MM.1S (cell line): Measurements from ENCODE around the gene CTNNA1.

Experiments
- CTCF ChIP-seq: fragments of 300-600 bp; sonication (generic); IDR thresholded peaks from 2 replicates; pipeline ENCODE4 v1.5.1; 2016; ENCODE audit warnings: antibody characterized with exemption, low read length, mixed read lengths
- EZH2 ChIP-seq: fragments of 300-600 bp; sonication (generic); optimal IDR thresholded peaks from 2 replicates; pipeline ENCODE3; 2017; ENCODE audit warnings: low read depth, mild to moderate bottlenecking, antibody characterized with exemption, low read length, mixed read lengths
- EZH2phosphoT487 ChIP-seq: fragments of 300-600 bp; sonication (generic); IDR thresholded peaks from 2 replicates; pipeline ENCODE4 v1.6.1; 2018; ENCODE audit warnings: antibody characterized with exemption, low read length

- TF ChIP-seq CTCF: no peak
- no peak for TF ChIP-seq EZH2phosphoT487
- TF ChIP-seq EZH2: no peak
Observed at GRCh38 chr5:138820695-138821094, 67.5 kb downstream of the CTNNA1 start.
